OCI-LY7 (cell line): ENCODE results near the gene ZNF526. TPM values are rescaled to one million over a fixed set of nuclear protein-coding genes. Genes with fewer than 3 reads are reported as not detected.

Source experiments
- BruUV-seq: library from RNA; stranded (reverse); fragments of 400-500 nt; replicated peaks from 2 replicates; lab custom pipeline; 2021; lab: Mats Ljungman, UMichigan
- CTCF ChIA-PET: fragments of 300-600 bp; sonication (Branson Sonifier 250); formaldehyde crosslinking; loops from one replicate; lab custom pipeline; 2022; ENCODE audit warnings: antibody characterized with exemption; ENCODE audit not compliant: unreplicated experiment; lab: Charles Lee
- POLR2A ChIA-PET: fragments of 300-600 bp; sonication (Branson Sonifier 250); formaldehyde crosslinking; loops from one replicate; lab custom pipeline; 2022; ENCODE audit warnings: antibody characterized with exemption; lab: Charles Lee
- DNase-seq: peaks from one replicate; pipeline ENCODE4 v3.0.0-alpha.2; 2015; ENCODE audit warnings: low spot score
- H2AFZ ChIP-seq: fragments of 200-600 bp; sonication (generic), shearing (Covaris generic); 2 replicates; pipeline ENCODE4 v1.6.1; 2014; ENCODE audit warnings: mild to moderate bottlenecking, antibody characterized with exemption, low read length, moderate library complexity
- H3K27ac ChIP-seq: fragments of 200-600 bp; sonication (generic); 2 replicates; pipeline ENCODE4 v1.5.1; 2014; ENCODE audit warnings: mixed run types, low read depth, mild to moderate bottlenecking, moderate library complexity, low read length, inconsistent platforms; ENCODE audit not compliant: poor library complexity, severe bottlenecking
- H3K36me3 ChIP-seq: fragments of 200-600 bp; sonication (generic); 2 replicates; pipeline ENCODE4 v1.6.1; 2014; ENCODE audit warnings: mild to moderate bottlenecking, antibody characterized with exemption, low read length, moderate library complexity, mixed read lengths; ENCODE audit not compliant: insufficient read depth
- H3K4me1 ChIP-seq: fragments of 200-600 bp; sonication (generic); 2 replicates; pipeline ENCODE4 v1.5.1; 2014; ENCODE audit warnings: mild to moderate bottlenecking, low read length; ENCODE audit not compliant: insufficient read depth, poor library complexity, severe bottlenecking
- H3K4me2 ChIP-seq: fragments of 200-600 bp; sonication (generic); 2 replicates; pipeline ENCODE4 v1.6.1; 2014; ENCODE audit warnings: mild to moderate bottlenecking, low read length
- H3K4me3 ChIP-seq: fragments of 200-600 bp; sonication (generic); 2 replicates; pipeline ENCODE4 v1.5.1; 2014; ENCODE audit warnings: mild to moderate bottlenecking, low read depth, low read length; ENCODE audit not compliant: poor library complexity, severe bottlenecking
- H3K79me2 ChIP-seq: fragments of 200-600 bp; sonication (generic); 2 replicates; pipeline ENCODE4 v1.6.1; 2016; ENCODE audit warnings: low read depth, mild to moderate bottlenecking, low read length, moderate library complexity, mixed read lengths; ENCODE audit not compliant: insufficient read depth
- H3K9me2 ChIP-seq: fragments of 200-600 bp; sonication (generic); 2 replicates; pipeline ENCODE4 v1.6.1; 2016; ENCODE audit warnings: mild to moderate bottlenecking, low read length, mixed read lengths; ENCODE audit not compliant: insufficient read depth
- H3K9me3 ChIP-seq: fragments of 200-600 bp; sonication (generic); 2 replicates; pipeline ENCODE4 v1.6.1; 2014; ENCODE audit warnings: mild to moderate bottlenecking, mixed run types, low read length, mixed read lengths
- H4K20me1 ChIP-seq: fragments of 200-600 bp; sonication (generic); 2 replicates; pipeline ENCODE4 v1.6.1; 2014; ENCODE audit warnings: mild to moderate bottlenecking, antibody characterized with exemption, low read length, moderate library complexity, mixed read lengths; ENCODE audit not compliant: insufficient read depth
- CTCF ChIP-seq: fragments of 200-600 bp; sonication (generic); conservative IDR thresholded peaks from 2 replicates; pipeline ENCODE4 v1.5.1; 2014; ENCODE audit warnings: mild to moderate bottlenecking, antibody characterized with exemption, low read length, moderate library complexity, mixed read lengths
- EZH2phosphoT487 ChIP-seq: fragments of 200-600 bp; sonication (generic); IDR thresholded peaks from 2 replicates; pipeline ENCODE4 v1.6.1; 2018; ENCODE audit warnings: low read depth, borderline replicate concordance, mild to moderate bottlenecking, mixed run types, antibody characterized with exemption, low read length, moderate library complexity, mixed read lengths
- intact Hi-C: fragments of 100-400 bp; cut with micrococcal nuclease; formaldehyde crosslinking; loops from one replicate; pipeline ENCODE4 v1.10.0; 2022; ENCODE audit not compliant: unreplicated experiment
- total RNA-seq, 2 experiments: library from RNA; depleted of rRNA in 1 of 2; stranded (reverse); fragments of >200 nt in 1 of 2; shearing (Covaris generic) in 1 of 2; gene quantifications; 2 replicates each; pipeline ENCODE4 v1.2.3, GENCODE V29; 2014 to 2022

The ZNF526 gene
- total RNA-seq, 2 experiments from 2014 or later: 9.0 to 12.7 TPM

- Histone ChIP-seq H3K4me1 (no peaks in the 10 kb centered on the region), H4K20me1 (no peaks in the 10 kb centered on the region), H3K27ac (no peak overlapping the region), H2AFZ (no peak overlapping the region), H3K4me3 (no peak overlapping the region), H3K9me2 (no peaks in the 10 kb centered on the region), H3K36me3 (peaks cover 85% of the 10 kb centered on the region), H3K4me2 (no peak overlapping the region), H3K9me3 (no peaks in the 10 kb centered on the region), H3K79me2 (no peaks in the 10 kb centered on the region)
- no peak for TF ChIP-seq EZH2phosphoT487
- no peak for TF ChIP-seq CTCF
- DNase-seq: no peak
- ChIA-PET POLR2A (interaction anchor here (1.5 kb wide), 1 partner anchor 14 kb away, joined by 4 read pairs; the partner anchor contains the start of gene ZNF526), CTCF (no interaction called here)
- intact Hi-C loops: no loop called here
- BruUV-seq: no TSS peak
Measured at GRCh38 chr19:42233678-42234292, 13.7 kb downstream of the ZNF526 start.

- Histone ChIP-seq H4K20me1 (no peaks in the 10 kb centered on the region), H3K9me3 (no peaks in the 10 kb centered on the region), H3K4me1 (no peaks in the 10 kb centered on the region), H3K79me2 (no peaks in the 10 kb centered on the region), H3K9me2 (no peaks in the 10 kb centered on the region), H3K36me3 (peaks cover 85% of the 10 kb centered on the region), H3K4me2 (no peak overlapping the region), H3K4me3 (no peak overlapping the region), H3K27ac (no peak overlapping the region), H2AFZ (no peak overlapping the region)
- TF ChIP-seq EZH2phosphoT487 (no peak), CTCF (no peak)
- ChIA-PET POLR2A (interaction anchor here (1.5 kb wide), 1 partner anchor 14 kb away, joined by 4 read pairs; the partner anchor contains the start of gene ZNF526), CTCF (no interaction called here)
- intact Hi-C loops: no loop called here
- BruUV-seq: no TSS peak
- no peak for DNase-seq
Measured at GRCh38 chr19:42234364-42234763, 14.3 kb downstream of the ZNF526 start.

- peaks cover 85% of the 10 kb centered on the region for H3K36me3 ChIP-seq
- no peak overlapping the region for H2AFZ ChIP-seq
- no peak for DNase-seq
- no peaks in the 10 kb centered on the region for H3K9me2 ChIP-seq
- no peak overlapping the region for H3K27ac ChIP-seq
- H3K4me3 ChIP-seq: no peak overlapping the region
- no peaks in the 10 kb centered on the region for H3K9me3 ChIP-seq
- no TSS peak for BruUV-seq
- peaks cover 3% of the 10 kb centered on the region; the same call in 1 of the 2 replicates for H3K79me2 ChIP-seq
- CTCF ChIA-PET: no interaction called here
- no peak overlapping the region for H3K4me2 ChIP-seq
- intact Hi-C loops: no loop called here
- no peak for TF ChIP-seq EZH2phosphoT487
- no peak for TF ChIP-seq CTCF
- no peaks in the 10 kb centered on the region for H4K20me1 ChIP-seq
- no peaks in the 10 kb centered on the region for H3K4me1 ChIP-seq
- POLR2A ChIA-PET: interaction anchor here (1.5 kb wide), 1 partner anchor 15 kb away, joined by 4 read pairs; the partner anchor contains the start of gene ZNF526
Measured at GRCh38 chr19:42235181-42235580, 15.1 kb downstream of the ZNF526 start.
